ENCODE results near the gene MIPOL1.

DNA sequence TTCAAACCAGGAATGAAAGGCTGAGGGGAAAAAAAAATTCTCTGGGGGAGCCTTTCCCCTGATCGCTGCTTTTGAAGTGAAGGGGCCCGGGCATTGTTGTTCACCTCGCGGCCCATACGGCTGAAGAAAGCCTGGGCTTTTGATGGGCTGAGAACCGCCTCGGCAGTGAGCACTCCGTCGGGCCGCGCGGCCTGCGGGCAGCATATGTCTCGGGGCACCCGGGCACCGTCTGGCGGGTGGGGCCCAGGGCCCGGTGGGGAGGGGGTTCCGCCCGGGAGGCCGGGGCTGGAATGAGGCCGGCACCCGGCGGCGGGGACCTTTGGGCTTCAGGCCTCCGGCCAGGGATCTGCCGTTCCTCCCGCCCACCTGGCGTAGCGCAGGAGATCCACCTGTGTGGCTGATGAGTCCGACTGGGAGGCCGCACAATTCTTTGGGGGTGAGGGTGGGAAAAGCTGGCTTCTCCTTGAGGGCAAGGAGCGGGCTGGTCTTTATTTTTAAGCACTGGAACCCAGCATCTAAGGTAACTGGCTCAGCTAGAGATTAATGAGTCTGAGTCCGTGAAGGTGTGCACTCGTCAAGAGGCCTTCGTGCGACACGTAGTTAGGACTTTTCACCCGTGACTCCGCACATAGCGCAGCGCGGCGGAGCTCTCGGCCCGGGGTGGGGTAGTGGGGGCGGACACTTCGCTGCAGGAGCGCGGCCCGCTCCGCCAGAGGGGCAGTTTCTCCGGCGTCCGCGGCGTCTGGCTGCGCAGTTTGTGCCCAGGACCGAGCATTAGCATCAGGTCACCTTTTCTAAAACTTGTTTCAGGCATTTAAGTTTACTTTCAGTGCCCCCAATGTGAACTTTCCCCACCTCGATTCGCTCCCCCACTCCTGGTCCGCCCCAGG is 386.7 kb downstream of the MIPOL1 start:
- TF ChIP-seq, protein P1, sequence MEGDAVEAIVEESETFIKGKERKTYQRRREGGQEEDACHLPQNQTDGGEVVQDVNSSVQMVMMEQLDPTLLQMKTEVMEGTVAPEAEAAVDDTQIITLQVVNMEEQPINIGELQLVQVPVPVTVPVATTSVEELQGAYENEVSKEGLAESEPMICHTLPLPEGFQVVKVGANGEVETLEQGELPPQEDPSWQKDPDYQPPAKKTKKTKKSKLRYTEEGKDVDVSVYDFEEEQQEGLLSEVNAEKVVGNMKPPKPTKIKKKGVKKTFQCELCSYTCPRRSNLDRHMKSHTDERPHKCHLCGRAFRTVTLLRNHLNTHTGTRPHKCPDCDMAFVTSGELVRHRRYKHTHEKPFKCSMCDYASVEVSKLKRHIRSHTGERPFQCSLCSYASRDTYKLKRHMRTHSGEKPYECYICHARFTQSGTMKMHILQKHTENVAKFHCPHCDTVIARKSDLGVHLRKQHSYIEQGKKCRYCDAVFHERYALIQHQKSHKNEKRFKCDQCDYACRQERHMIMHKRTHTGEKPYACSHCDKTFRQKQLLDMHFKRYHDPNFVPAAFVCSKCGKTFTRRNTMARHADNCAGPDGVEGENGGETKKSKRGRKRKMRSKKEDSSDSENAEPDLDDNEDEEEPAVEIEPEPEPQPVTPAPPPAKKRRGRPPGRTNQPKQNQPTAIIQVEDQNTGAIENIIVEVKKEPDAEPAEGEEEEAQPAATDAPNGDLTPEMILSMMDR (IDR thresholded peaks at IDR 0.05) = no peak
- TF ChIP-seq POLR2A (IDR thresholded peaks at IDR 0.05) = peak; percentile 70
